H1 (cell line): ENCODE measurements around the gene C1QA. TPM values are rescaled to one million over a fixed set of nuclear protein-coding genes. Genes with fewer than 3 reads are reported as not detected.

Experiments
- ASH2L ChIP-seq: fragments of 200-600, 300-600 bp; sonication (generic); IDR thresholded peaks from one replicate; pipeline ENCODE4 v1.7.1; 2017; ENCODE audit warnings: low read length
- ATF3 ChIP-seq: IDR thresholded peaks from 2 replicates; pipeline ENCODE4 v1.6.1; 2011; ENCODE audit warnings: low read depth, mild to moderate bottlenecking, low read length; ENCODE audit not compliant: insufficient read depth
- BACH1 ChIP-seq: IDR thresholded peaks from 2 replicates; pipeline ENCODE4 v1.6.1; 2012; ENCODE audit warnings: low read length, improper control_type of control experiment
- BRCA1 ChIP-seq: IDR thresholded peaks from 2 replicates; pipeline ENCODE4 v1.6.1; 2012; ENCODE audit warnings: low read depth, low read length, improper control_type of control experiment
- CBX5 ChIP-seq: fragments of 300-800, 300-1000 bp; sonication (generic); IDR thresholded peaks from 2 replicates; pipeline ENCODE4 v1.7.1; 2016; ENCODE audit warnings: antibody characterized with exemption, low read length, low read depth
- CBX8 ChIP-seq: fragments of 300-800, 300-1000 bp; sonication (generic); IDR thresholded peaks from 2 replicates; pipeline ENCODE4 v1.7.1; 2016; ENCODE audit warnings: low read depth, low read length, borderline replicate concordance
- CHD1 ChIP-seq: IDR thresholded peaks from 2 replicates; pipeline ENCODE4 v1.6.1; 2012; ENCODE audit warnings: low read depth, low read length, improper control_type of control experiment
- CHD2 ChIP-seq: IDR thresholded peaks from 2 replicates; pipeline ENCODE4 v1.6.1; 2012; ENCODE audit warnings: low read length, improper control_type of control experiment
- CTBP2 ChIP-seq: IDR thresholded peaks from 2 replicates; pipeline ENCODE4 v1.7.0; 2011; ENCODE audit warnings: borderline replicate concordance, mild to moderate bottlenecking, moderate library complexity, mixed read lengths, low read length; ENCODE audit not compliant: insufficient read depth, insufficient read length
- EP300 ChIP-seq, 2 experiments: IDR thresholded peaks; 1 replicate in 1 of 2; 2 replicates in 1 of 2; pipeline ENCODE4 v1.6.1; 2011 to 2012; ENCODE audit warnings: low read depth in 2 of 2, low read length in 2 of 2, mild to moderate bottlenecking in 2 of 2, borderline replicate concordance in 1 of 2, inconsistent platforms in 1 of 2, moderate library complexity in 1 of 2
- FOSL1 ChIP-seq: IDR thresholded peaks from 2 replicates; pipeline ENCODE4 v1.6.1; 2011; ENCODE audit warnings: mild to moderate bottlenecking, low read depth, low read length, moderate library complexity; ENCODE audit not compliant: insufficient read depth
- GABPA ChIP-seq: IDR thresholded peaks from 2 replicates; pipeline ENCODE4 v1.6.1; 2011; ENCODE audit warnings: mild to moderate bottlenecking, low read length, moderate library complexity, borderline replicate concordance; ENCODE audit not compliant: insufficient read depth
- JUN ChIP-seq: IDR thresholded peaks from 2 replicates; pipeline ENCODE4 v1.6.1; 2011; ENCODE audit warnings: low read depth, mild to moderate bottlenecking, improper control_type of control experiment, low read length
- JUND ChIP-seq: IDR thresholded peaks from 2 replicates; pipeline ENCODE4 v1.6.1; 2011; ENCODE audit warnings: mild to moderate bottlenecking, improper control_type of control experiment, low read length
- KDM5A ChIP-seq: fragments of 200-600 bp; IDR thresholded peaks from 2 replicates; pipeline ENCODE4 v1.7.1; 2012; ENCODE audit warnings: mild to moderate bottlenecking, low read length, inconsistent platforms, mixed read lengths
- MAFK ChIP-seq: IDR thresholded peaks from 2 replicates; pipeline ENCODE4 v1.6.1; 2012; ENCODE audit warnings: low read depth, mild to moderate bottlenecking, improper control_type of control experiment, low read length
- NRF1 ChIP-seq: IDR thresholded peaks from 2 replicates; pipeline ENCODE4 v1.6.1; 2011; ENCODE audit warnings: mild to moderate bottlenecking, low read depth, low read length, improper control_type of control experiment
- POLR2A ChIP-seq, 2 experiments: IDR thresholded peaks; 1 replicate in 1 of 2; 2 replicates in 1 of 2; pipeline ENCODE4 v1.6.1; 2011; ENCODE audit warnings: low read depth in 2 of 2, low read length in 2 of 2, mild to moderate bottlenecking in 2 of 2; ENCODE audit errors: control extremely low read depth in 1 of 2
- POU5F1 ChIP-seq: IDR thresholded peaks from 2 replicates; pipeline ENCODE4 v1.6.1; 2011; ENCODE audit warnings: low read depth, mild to moderate bottlenecking, low read length, moderate library complexity
- RAD21 ChIP-seq, 2 experiments: IDR thresholded peaks in 1 of 2; conservative IDR thresholded peaks in 1 of 2; 2 replicates each; pipeline ENCODE4 v1.6.1; 2011; ENCODE audit warnings: low read depth in 2 of 2, low read length in 2 of 2, improper control_type of control experiment in 1 of 2, inconsistent platforms in 1 of 2, mild to moderate bottlenecking in 1 of 2, moderate library complexity in 1 of 2
- RFX5 ChIP-seq: IDR thresholded peaks from 2 replicates; pipeline ENCODE4 v1.6.1; 2011; ENCODE audit warnings: low read depth, low read length, improper control_type of control experiment, borderline replicate concordance
- SAP30 ChIP-seq: fragments of 300-600 bp; sonication (generic); IDR thresholded peaks from 2 replicates; pipeline ENCODE4 v1.7.1; 2012; ENCODE audit warnings: low read length, moderate library complexity, mild to moderate bottlenecking, inconsistent platforms; ENCODE audit not compliant: insufficient read depth, insufficient replicate concordance
- SUZ12 ChIP-seq: fragments of 200-600 bp; sonication (generic); IDR thresholded peaks from 2 replicates; pipeline ENCODE4 v1.6.1; 2012; ENCODE audit warnings: mild to moderate bottlenecking, inconsistent platforms, low read length, moderate library complexity, mixed read lengths
- TAF1 ChIP-seq: IDR thresholded peaks from 2 replicates; pipeline ENCODE4 v1.6.1; 2011; ENCODE audit warnings: mild to moderate bottlenecking, low read depth, low read length
- TAF7 ChIP-seq: optimal IDR thresholded peaks from 2 replicates; pipeline ENCODE3; 2011; ENCODE audit warnings: low read depth, mild to moderate bottlenecking, inconsistent platforms, low read length, moderate library complexity, borderline replicate concordance
- TBP ChIP-seq: IDR thresholded peaks from 2 replicates; pipeline ENCODE4 v1.6.1; 2011; ENCODE audit warnings: low read depth, low read length, improper control_type of control experiment
- TCF12 ChIP-seq: IDR thresholded peaks from 2 replicates; pipeline ENCODE4 v1.6.1; 2011; ENCODE audit warnings: low read depth, mild to moderate bottlenecking, low read length
- polyA plus RNA-seq, 7 experiments: library from polyadenylated mRNA; depleted of rRNA in 3 of 7; stranded (reverse) in 5 of 7; unstranded in 2 of 7; fragments of >200 nt in 5 of 7; fragments of 200-250 nt in 2 of 7; gene quantifications; 1 replicate in 5 of 7; 2 replicates in 1 of 7; 4 replicates in 1 of 7; pipeline versions ENCODE4 v1.2.1 to v1.2.3, GENCODE V29; 2011 to 2013; ENCODE audit warnings: missing spikeins in 2 of 7, mixed read lengths in 2 of 7
- total RNA-seq: library from RNA; stranded (reverse); fragmentation: NEBNext Ultra II Directional; extraction: Animal tissue kit (Norgen Biotek cat#: 25700); gene quantifications from 2 replicates; pipeline ENCODE4 v1.2.1, GENCODE V29; 2021

The C1QA gene
- total and polyA plus RNA-seq, 2 of the 8 experiments (the other 6 are each of a cell fraction or from before 2014, with no cell fraction given) = not detected

GRCh38 chr1:22639286-22639685 is 2.9 kb downstream of the C1QA start (continued):
- TF ChIP-seq ATF3 (no peak), NRF1 (no peak), MAFK (no peak), POU5F1 (no peak), KDM5A (no peak), ASH2L (no peak), POLR2A (IDR thresholded peaks at IDR 0.05; ENCODE audit: control extremely low read depth in 1 of 2, low read depth in 2 of 2, low read length in 2 of 2) (no peak), BRCA1 (no peak), CBX5 (no peak), BACH1 (no peak), CBX8 (no peak), RFX5 (no peak), TAF7 (no peak), CHD2 (peak; percentile 42; the same call in 1 of the 2 replicates), TCF12 (no peak), TBP (no peak), CTBP2 (no peak), JUN (no peak), GABPA (no peak), FOSL1 (no peak), EP300 (IDR thresholded peaks at IDR 0.05; ENCODE audit: borderline replicate concordance in 1 of 2, low read depth in 2 of 2, low read length in 2 of 2) (no peak), RAD21 (IDR thresholded peaks at IDR 0.05 in 1 of 2, conservative IDR thresholded peaks at IDR 0.05 in 1 of 2; ENCODE audit: low read depth in 2 of 2, low read length in 2 of 2) (peak; percentile 39 to 49; a peak in 3 of 4 replicates), JUND (no peak), SUZ12 (no peak), CHD1 (no peak), TAF1 (no peak), SAP30 (no peak)
